B cell (primary cell): ENCODE measurements around the gene RGS14.

ENCODE experiments used
- EZH2 ChIP-seq: IDR thresholded peaks from 2 replicates; pipeline ENCODE4 v1.6.1; 2012; ENCODE audit warnings: borderline replicate concordance, low read depth, mild to moderate bottlenecking, moderate library complexity, low read length; ENCODE audit not compliant: insufficient read depth, poor library complexity, severe bottlenecking
- TF ChIP-seq, protein P1 (sequence below): fragments of 200-600 bp; IDR thresholded peaks from one replicate; pipeline ENCODE4 v1.8.0; 2022; ENCODE audit warnings: antibody characterized with exemption, mild to moderate bottlenecking

DNA sequence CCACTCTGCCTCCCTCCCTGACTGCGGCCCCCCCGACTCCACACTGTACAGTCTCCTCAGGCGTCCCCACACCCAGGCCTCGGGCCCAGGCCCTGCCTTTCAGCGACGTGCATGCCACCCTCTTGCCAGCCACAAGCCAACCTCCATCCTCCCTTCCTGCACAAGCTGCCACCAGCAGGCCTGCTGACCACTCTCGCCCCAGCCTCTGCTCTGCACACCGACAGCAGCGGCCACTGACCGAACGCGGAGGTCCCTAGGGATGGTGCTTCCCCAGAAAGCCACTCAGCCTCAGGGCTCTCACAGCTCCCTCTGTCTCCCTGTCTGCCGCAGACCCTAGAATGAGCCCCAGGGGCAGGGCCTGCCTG is 24.8 kb upstream of the RGS14 start:
- TF ChIP-seq, protein P1, sequence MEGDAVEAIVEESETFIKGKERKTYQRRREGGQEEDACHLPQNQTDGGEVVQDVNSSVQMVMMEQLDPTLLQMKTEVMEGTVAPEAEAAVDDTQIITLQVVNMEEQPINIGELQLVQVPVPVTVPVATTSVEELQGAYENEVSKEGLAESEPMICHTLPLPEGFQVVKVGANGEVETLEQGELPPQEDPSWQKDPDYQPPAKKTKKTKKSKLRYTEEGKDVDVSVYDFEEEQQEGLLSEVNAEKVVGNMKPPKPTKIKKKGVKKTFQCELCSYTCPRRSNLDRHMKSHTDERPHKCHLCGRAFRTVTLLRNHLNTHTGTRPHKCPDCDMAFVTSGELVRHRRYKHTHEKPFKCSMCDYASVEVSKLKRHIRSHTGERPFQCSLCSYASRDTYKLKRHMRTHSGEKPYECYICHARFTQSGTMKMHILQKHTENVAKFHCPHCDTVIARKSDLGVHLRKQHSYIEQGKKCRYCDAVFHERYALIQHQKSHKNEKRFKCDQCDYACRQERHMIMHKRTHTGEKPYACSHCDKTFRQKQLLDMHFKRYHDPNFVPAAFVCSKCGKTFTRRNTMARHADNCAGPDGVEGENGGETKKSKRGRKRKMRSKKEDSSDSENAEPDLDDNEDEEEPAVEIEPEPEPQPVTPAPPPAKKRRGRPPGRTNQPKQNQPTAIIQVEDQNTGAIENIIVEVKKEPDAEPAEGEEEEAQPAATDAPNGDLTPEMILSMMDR = no peak
- no peak for TF ChIP-seq EZH2
